SHP77 (cell line): ENCODE data around the gene SND1.
"Not testable (repeated sequence)": the region's sequence is repeated elsewhere in the genome, so short reads cannot be mapped to it uniquely, and the experiment has no call there.

Experiments used
- DNase-seq, 2 experiments: peaks; one replicate each; lab custom pipeline; 2025; lab: John Stamatoyannopoulos, UW

The SND1 gene

GRCh38 chr7:127831318-127832219 is 179.6 kb downstream of the SND1 start:
- peak; percentile 37 to 68 for DNase-seq

- no peak for DNase-seq
These were observed 180.6 kb downstream of the SND1 start for GRCh38 chr7:127832592-127832991.

GRCh38 chr7:127833641-127834040 is 181.6 kb downstream of the SND1 start:
- no peak for DNase-seq

DNA sequence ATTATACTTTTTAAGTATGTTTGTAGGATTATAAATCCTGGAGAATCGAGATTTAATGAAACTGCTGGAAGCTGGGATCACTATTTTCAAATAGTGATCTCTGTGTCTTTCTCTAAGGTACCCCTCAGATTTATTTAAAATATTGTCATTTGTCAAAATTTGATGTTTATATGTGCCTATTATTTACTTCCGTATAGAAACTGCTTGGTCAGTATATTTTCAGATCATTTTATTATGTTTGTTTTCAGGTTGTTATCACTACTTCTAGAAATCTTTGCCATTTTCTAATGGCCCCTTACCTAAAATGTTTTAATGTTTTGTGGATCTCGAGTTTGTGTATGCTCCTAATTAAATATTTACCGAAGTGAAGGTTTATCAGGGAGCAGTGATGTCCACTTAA is 183.7 kb downstream of the SND1 start:
- no peak for DNase-seq

- not testable (repeated sequence) for DNase-seq
These were observed 185.9 kb downstream of the SND1 start for GRCh38 chr7:127837816-127838410.

GRCh38 chr7:127838816-127839415 is 186.9 kb downstream of the SND1 start:
- DNase-seq = no peak

DNA sequence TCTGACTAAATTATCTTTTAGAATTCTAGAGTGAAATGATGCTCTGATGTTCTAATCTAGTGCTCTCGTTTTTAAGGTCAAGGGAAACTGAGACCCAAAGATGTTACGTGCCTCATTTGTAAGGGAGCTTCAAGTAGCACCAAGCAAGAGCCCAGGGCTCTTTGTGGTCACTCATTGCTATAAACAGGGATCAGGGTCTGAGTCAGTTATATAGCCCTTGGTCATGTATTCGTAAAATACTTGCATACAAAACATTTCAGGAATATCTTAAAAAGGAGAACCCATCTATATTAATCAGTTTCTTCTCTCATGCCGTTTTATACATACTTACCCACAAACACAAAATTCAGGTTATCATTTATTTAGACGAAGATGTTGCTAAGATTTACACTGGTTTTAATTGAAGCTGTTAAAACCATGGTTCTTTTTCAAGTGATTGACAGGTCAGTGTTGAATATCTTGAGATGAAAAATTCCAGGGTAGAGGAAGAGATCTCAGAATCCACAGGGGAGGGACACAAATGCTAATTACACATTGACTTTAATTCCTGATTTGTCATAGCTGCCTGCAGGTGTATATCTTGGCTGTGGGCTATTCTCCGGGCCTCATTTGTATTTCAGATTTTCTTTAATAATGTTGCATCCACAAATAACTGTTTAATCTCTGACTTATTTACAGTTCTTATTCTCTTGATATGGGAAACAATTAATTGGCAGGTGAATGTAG is 188.4 kb downstream of the SND1 start:
- DNase-seq = no peak

GRCh38 chr7:127844165-127844564 is 192.2 kb downstream of the SND1 start:
- DNase-seq = no peak

DNA sequence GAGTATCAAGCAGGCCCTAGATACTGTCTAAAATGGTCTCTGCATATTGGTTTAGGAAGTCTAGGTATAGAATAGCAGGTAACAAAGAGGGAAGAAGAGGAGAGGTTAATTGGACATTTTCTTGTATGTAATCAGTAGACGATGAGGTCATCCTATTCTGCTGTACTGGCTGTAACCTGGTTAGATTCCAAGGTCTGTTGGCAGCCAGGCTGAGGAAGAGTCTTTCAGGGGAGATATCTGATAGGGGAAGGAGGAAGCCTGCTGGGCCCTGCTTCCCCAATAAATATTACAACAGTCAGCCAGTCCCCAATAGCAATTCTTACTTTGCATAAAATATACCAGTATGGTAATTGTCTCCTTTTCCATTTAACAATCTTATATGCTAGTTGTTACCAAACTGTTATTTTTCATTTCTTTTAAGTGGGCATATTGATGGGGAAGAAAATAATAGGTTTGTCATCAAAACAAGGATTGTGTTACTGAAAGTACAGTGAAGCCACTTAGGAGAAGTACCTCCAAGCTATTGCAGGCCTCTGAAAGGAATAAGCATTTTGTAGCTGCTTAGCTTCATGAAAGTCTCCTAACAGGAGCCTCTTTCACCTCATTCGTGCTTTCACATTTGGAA is 192.8 kb downstream of the SND1 start:
- no peak for DNase-seq

GRCh38 chr7:127845522-127846214 is 193.7 kb downstream of the SND1 start:
- DNase-seq = no peak

- no peak for DNase-seq
These were observed 195.6 kb downstream of the SND1 start for GRCh38 chr7:127847641-127848040.

- no peak for DNase-seq
These were observed 196.2 kb downstream of the SND1 start for GRCh38 chr7:127848241-127848640.

GRCh38 chr7:127850195-127850594 is 198.2 kb downstream of the SND1 start:
- DNase-seq = no peak

GRCh38 chr7:127854383-127854782 is 202.4 kb downstream of the SND1 start:
- DNase-seq = no peak

GRCh38 chr7:127857464-127857841 is 205.5 kb downstream of the SND1 start:
- no peak for DNase-seq

DNA sequence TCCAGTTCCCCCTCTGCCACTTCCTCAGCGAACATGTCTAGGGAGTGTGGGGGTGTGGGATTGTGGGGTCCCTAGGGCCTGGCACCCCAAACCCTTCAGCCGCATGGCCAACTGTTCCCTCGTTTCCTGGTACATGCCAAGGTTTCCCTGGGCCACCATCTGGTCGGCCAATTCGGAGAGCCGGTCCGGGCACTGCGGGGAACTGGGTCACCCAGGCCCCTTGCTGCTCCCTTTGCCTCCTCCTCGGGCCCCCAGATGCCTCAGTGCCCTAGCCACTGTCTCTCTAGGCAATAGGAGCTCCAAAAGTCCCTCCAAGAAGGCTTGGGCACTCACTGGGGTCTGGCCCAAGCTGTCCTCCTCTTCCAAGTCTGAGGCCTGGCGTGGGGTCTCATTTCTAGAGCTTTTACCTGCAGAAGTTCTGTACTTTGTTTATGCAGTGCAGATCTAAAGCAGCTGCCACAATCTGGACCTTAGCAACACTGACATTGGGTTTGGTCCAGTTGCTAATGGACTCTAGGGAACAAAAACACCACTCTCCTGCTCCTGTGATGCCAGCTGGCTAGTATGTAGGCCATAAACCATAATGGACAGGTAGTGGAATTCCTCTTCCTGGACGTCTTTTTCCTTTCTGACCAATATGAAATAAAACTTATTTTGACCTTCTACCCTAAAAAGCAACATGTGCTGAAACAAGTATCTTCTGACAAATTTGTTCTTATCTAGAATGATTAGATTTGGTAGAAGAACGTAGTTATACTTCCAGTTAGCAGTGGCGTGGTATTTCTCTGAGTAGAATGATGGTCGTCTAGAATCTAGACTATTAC is 206.3 kb downstream of the SND1 start:
- DNase-seq = no peak

- DNase-seq = no peak
These were observed 206.9 kb downstream of the SND1 start for GRCh38 chr7:127858915-127859189.

DNA sequence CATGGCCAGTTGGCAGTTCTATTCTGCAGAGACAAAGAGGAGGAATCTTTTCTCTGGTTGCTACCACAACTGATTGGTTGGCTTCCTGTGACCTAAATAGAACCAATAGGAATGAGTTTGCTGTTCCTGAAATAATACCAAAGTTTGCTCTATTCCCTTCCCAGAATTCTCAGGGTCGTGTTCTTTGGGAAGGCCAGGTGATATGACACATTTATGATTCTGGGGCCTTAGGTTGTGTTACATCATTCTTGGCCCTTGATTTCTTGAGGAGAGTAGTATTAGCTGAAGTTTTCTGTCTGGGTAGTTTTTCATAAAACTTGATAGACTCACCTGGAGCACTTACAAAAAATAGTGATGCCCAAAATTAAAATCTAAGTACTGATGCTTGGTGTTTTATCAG is 207.3 kb downstream of the SND1 start:
- no peak for DNase-seq

DNA sequence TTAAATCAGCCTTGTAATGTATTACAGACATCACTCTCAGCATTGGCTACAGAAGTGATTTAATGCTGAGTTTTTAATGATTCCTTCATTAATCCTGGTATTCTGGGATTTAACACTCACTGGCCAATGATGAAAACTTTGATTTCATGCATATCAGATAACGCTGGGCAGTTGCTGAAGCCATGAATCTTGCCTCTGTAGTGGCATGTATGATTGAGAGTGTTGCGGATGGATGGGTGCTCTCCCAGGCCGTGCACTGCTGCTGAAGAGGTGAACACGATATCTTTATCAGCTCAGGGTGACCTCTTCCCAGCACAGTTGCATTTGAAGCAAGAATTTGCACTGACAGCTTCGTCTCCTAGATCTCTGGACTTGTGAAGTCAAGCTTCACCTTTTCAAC is 210.5 kb downstream of the SND1 start:
- no peak for DNase-seq

DNA sequence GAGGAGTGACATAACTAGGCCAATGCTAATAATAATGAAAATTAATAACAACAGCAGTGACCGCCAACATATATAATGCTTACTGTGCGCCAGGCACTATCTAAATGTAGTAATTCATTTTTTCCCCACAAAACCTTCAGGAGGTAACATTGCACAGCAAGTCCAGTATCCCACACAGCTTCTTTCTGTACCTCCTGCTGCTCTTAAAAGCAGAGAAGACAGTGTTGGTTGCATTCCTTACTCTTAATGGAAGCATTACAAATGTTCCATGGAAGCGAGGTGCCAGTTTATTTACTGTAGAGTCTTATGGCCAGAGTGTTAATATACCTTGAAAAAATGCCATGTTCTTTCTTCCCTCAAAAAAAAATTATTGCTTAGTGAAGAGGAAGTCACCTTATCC is 211.1 kb downstream of the SND1 start:
- DNase-seq = no peak

- no peak for DNase-seq
These were observed 213.5 kb downstream of the SND1 start for GRCh38 chr7:127865466-127865865.
